Trophoblast cell (in vitro differentiated cells and primary cell): ENCODE data around the gene RPS27L.

ENCODE experiments used
- DNase-seq, 2 donors: peaks; one replicate each; pipeline ENCODE4 v3.0.0-alpha.2; 2016
- H2AFZ ChIP-seq: 2 replicates; pipeline ENCODE4 v1.6.1; 2013; ENCODE audit warnings: low read length, moderate library complexity, mild to moderate bottlenecking; ENCODE audit not compliant: insufficient read depth, poor library complexity
- H2AK5ac ChIP-seq: 2 replicates; pipeline ENCODE4 v1.6.1; 2013; ENCODE audit warnings: mild to moderate bottlenecking, low read length
- H2BK120ac ChIP-seq: 2 replicates; pipeline ENCODE4 v1.6.1; 2013; ENCODE audit warnings: low read length, mild to moderate bottlenecking, moderate library complexity; ENCODE audit not compliant: insufficient read depth, poor library complexity
- H2BK12ac ChIP-seq: 2 replicates; pipeline ENCODE4 v1.6.1; 2013; ENCODE audit warnings: mild to moderate bottlenecking, low read length, moderate library complexity
- H2BK5ac ChIP-seq: 2 replicates; pipeline ENCODE4 v1.6.1; 2013; ENCODE audit warnings: low read length, low read depth, moderate library complexity, mild to moderate bottlenecking; ENCODE audit not compliant: poor library complexity
- H3K14ac ChIP-seq: 2 replicates; pipeline ENCODE4 v1.6.1; 2013; ENCODE audit warnings: mild to moderate bottlenecking, low read length
- H3K18ac ChIP-seq: 2 replicates; pipeline ENCODE4 v1.6.1; 2013; ENCODE audit warnings: mild to moderate bottlenecking, low read length
- H3K23ac ChIP-seq: 2 replicates; pipeline ENCODE4 v1.6.1; 2013; ENCODE audit warnings: low read length
- H3K27ac ChIP-seq: 2 replicates; pipeline ENCODE4 v1.5.1; 2013; ENCODE audit warnings: low read depth, mild to moderate bottlenecking, inconsistent platforms, low read length, moderate library complexity
- H3K27me3 ChIP-seq: 2 replicates; pipeline ENCODE4 v1.6.1; 2013; ENCODE audit warnings: inconsistent platforms, mild to moderate bottlenecking, low read length, moderate library complexity; ENCODE audit not compliant: insufficient read depth
- H3K36me3 ChIP-seq, 2 experiments: 1 replicate in 1 of 2; 2 replicates in 1 of 2; pipeline ENCODE4 v1.6.1; 2013; ENCODE audit warnings: low read length in 2 of 2, mild to moderate bottlenecking in 2 of 2, moderate library complexity in 1 of 2; ENCODE audit not compliant: insufficient read depth in 2 of 2, control insufficient read depth in 1 of 2
- H3K4ac ChIP-seq: 2 replicates; pipeline ENCODE4 v1.6.1; 2013; ENCODE audit warnings: low read depth, mild to moderate bottlenecking, low read length, moderate library complexity
- H3K4me1 ChIP-seq, 2 experiments: 1 replicate in 1 of 2; 2 replicates in 1 of 2; pipeline ENCODE4 v1.6.1; 2013; ENCODE audit warnings: low read length in 2 of 2, mild to moderate bottlenecking in 2 of 2, moderate library complexity in 1 of 2; ENCODE audit not compliant: insufficient read depth in 2 of 2, control insufficient read depth in 1 of 2
- H3K4me2 ChIP-seq: 2 replicates; pipeline ENCODE4 v1.6.1; 2013; ENCODE audit warnings: inconsistent platforms, mild to moderate bottlenecking, low read length, moderate library complexity
- H3K4me3 ChIP-seq: 2 replicates; pipeline ENCODE4 v1.5.1; 2013; ENCODE audit warnings: mild to moderate bottlenecking, low read depth, low read length, inconsistent platforms
- H3K79me1 ChIP-seq: one replicate; pipeline ENCODE4 v1.6.1; 2013; ENCODE audit warnings: low read length
- H3K79me2 ChIP-seq: 2 replicates; pipeline ENCODE4 v1.6.1; 2013; ENCODE audit warnings: low read length, mild to moderate bottlenecking; ENCODE audit not compliant: control insufficient read depth, insufficient read depth, poor library complexity
- H3K9ac ChIP-seq: 2 replicates; pipeline ENCODE4 v1.6.1; 2013; ENCODE audit warnings: mild to moderate bottlenecking, low read length
- H3K9me3 ChIP-seq: 2 replicates; pipeline ENCODE4 v1.6.1; 2013; ENCODE audit warnings: low read depth, mild to moderate bottlenecking, control low read depth, inconsistent platforms, low read length; ENCODE audit not compliant: insufficient read depth
- H4K12ac ChIP-seq: 2 replicates; pipeline ENCODE4 v1.6.1; 2013; ENCODE audit warnings: low read depth, mild to moderate bottlenecking, low read length, moderate library complexity
- H4K8ac ChIP-seq: 2 replicates; pipeline ENCODE4 v1.6.1; 2013; ENCODE audit warnings: low read depth, mild to moderate bottlenecking, low read length, moderate library complexity
- H4K91ac ChIP-seq: one replicate; pipeline ENCODE4 v1.6.1; 2013; ENCODE audit warnings: low read depth, mild to moderate bottlenecking, low read length, moderate library complexity
- WGBS: extraction: QIAGEN DNeasy Blood & Tissue Kit; methylation state at CpG from one replicate; pipeline ENCODE4 v1.1.7; 2013; ENCODE audit warnings: missing lambda C conversion rate; ENCODE audit not compliant: insufficient read length, insufficient coverage; ENCODE audit errors: extremely low coverage; 5-methylcytosine and 5-hydroxymethylcytosine counted together

Gene RPS27L

DNA sequence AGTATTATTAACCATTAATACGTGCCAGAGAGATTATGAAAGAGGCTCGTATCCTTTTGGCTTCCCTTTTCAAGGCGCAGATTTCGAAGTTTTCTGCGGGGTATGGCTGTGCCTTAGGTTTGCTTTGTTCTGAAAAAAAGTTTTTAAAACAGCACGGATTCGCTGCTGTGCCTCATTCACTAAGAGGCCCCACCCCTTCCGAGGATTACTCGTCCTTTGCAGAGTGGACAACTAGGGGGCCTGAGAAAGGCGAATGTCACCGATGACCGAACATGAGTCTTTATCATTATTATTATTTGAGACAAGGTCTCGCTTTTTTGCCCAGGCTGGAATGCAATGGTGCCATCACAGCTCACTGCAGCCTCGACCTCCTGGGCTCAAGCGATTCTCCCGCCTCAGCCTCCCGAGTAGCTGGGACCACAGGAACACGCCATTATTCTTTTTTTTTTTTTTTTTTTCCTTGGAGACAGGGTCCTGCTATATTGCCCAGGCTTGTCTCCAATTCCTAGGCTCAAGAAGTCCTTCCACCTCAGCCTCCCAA lies 684 bp upstream of the RPS27L start:
- Histone ChIP-seq H3K36me3 (peaks cover 3 to 5% of the 10 kb centered on the region in 2 experiments), H2BK120ac (peak overlapping the region; percentile 54), H3K4me1 (peaks cover 4 to 5% of the 10 kb centered on the region in 2 experiments), H4K91ac (peak overlapping the region; percentile 81), H2BK5ac (peak overlapping the region; percentile 78), H3K27ac (peak overlapping the region; percentile 96), H3K4ac (no peak overlapping the region), H2AK5ac (no peak overlapping the region), H3K79me1 (peaks cover 14% of the 10 kb centered on the region), H3K18ac (no peak overlapping the region), H3K23ac (no peak overlapping the region), H3K9me3 (no peaks in the 10 kb centered on the region), H3K14ac (no peak overlapping the region), H3K9ac (peak overlapping the region; percentile 97), H3K79me2 (peaks cover 9% of the 10 kb centered on the region), H3K4me3 (peak overlapping the region; percentile 46), H3K27me3 (no peaks in the 10 kb centered on the region), H3K4me2 (peak overlapping the region; percentile 55), H4K8ac (peak overlapping the region; percentile 85), H2AFZ (peak overlapping the region; percentile 47), H2BK12ac (no peak overlapping the region), H4K12ac (no peak overlapping the region)
- WGBS, result no CpG with 5 or more reads among the region's 18 CpGs
- peak; percentile 76 to 82 for DNase-seq

DNA sequence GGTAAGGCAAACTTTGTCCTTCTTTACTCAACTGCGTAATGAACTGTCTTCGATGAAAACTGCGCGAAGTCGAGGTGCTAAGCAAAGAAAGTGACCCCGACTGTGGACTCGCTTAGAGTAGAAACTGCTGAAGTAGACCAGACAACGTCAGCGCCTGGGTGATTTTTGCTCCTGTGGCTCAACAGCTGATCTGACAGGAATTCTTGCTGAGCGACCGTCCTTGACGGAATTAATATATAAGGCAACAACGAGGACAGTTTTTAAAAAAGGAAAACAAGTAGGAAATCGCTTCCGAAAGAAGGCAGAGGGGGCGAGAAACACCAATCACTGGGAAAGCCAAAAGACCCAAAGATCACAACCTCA lies 541 bp downstream of the RPS27L start:
- Histone ChIP-seq H3K4me2 (peak overlapping the region; percentile 55), H2AK5ac (peak overlapping the region; percentile 47), H3K27me3 (no peaks in the 10 kb centered on the region), H2AFZ (peak overlapping the region; percentile 33), H4K12ac (peak overlapping the region; percentile 6), H3K14ac (peak overlapping the region; percentile 73), H3K23ac (no peak overlapping the region), H2BK12ac (peak overlapping the region; percentile 63), H2BK5ac (peak overlapping the region; percentile 71), H3K27ac (peak overlapping the region; percentile 96), H4K8ac (peak overlapping the region; percentile 69), H3K79me1 (peaks cover 14% of the 10 kb centered on the region), H3K9ac (peak overlapping the region; percentile 85), H3K4me1 (peaks cover 4 to 5% of the 10 kb centered on the region in 2 experiments), H3K9me3 (no peaks in the 10 kb centered on the region), H3K4ac (peak overlapping the region; percentile 46), H3K36me3 (peaks cover 7 to 11% of the 10 kb centered on the region in 2 experiments), H3K18ac (peak overlapping the region; percentile 67), H4K91ac (peak overlapping the region; percentile 78), H2BK120ac (peak overlapping the region; percentile 33), H3K79me2 (peaks cover 9% of the 10 kb centered on the region), H3K4me3 (peak overlapping the region; percentile 89)
- WGBS, result no CpG with 5 or more reads among the region's 16 CpGs
- DNase-seq, result peak; percentile 39 to 60

DNA sequence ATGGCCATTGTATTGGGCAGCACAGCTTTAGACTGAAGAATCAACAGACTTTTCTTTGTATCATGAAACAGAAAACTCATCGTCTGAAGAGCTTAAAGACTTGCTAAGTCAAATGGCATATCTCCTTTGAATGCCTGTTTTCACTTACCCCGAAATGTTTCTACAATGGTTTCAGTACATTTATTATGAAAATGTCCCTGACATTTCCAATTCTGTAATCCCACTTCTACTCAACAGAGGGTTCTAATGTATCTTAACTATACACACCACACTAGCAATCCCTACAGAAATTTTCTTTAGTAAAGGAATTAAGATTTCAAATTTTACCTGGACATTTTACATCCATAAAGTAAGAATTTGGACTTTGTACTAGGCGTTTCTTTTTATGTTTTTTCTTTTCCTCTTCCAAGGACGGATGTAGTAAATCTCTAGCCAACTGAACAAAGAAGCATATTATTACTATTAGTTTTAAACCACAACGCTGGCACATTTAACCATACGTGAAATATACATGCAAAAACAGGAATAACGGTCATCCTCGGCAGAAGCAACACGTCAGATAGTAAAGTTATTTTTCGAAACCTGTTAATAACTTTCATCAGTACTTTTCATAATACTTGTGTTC lies 1.1 kb downstream of the RPS27L start:
- no peak overlapping the region for H4K8ac ChIP-seq
- no peak overlapping the region for H2AK5ac ChIP-seq
- H3K14ac ChIP-seq, result no peak overlapping the region
- H3K79me1 ChIP-seq, result peaks cover 14% of the 10 kb centered on the region
- H3K4me1 ChIP-seq, result peaks cover 4 to 5% of the 10 kb centered on the region in 2 experiments
- no peaks in the 10 kb centered on the region for H3K27me3 ChIP-seq
- DNase-seq, result peak in 1 of 2 donors; percentile 8
- H3K36me3 ChIP-seq, result peaks cover 7 to 11% of the 10 kb centered on the region in 2 experiments
- H3K9ac ChIP-seq, result no peak overlapping the region
- H2AFZ ChIP-seq, result no peak overlapping the region
- H2BK5ac ChIP-seq, result no peak overlapping the region
- peak overlapping the region; percentile 55 for H3K4me2 ChIP-seq
- no peak overlapping the region for H3K18ac ChIP-seq
- peak overlapping the region; percentile 89 for H3K4me3 ChIP-seq
- no peak overlapping the region for H2BK120ac ChIP-seq
- H3K23ac ChIP-seq, result no peak overlapping the region
- no peaks in the 10 kb centered on the region for H3K9me3 ChIP-seq
- H4K91ac ChIP-seq, result no peak overlapping the region
- peaks cover 9% of the 10 kb centered on the region for H3K79me2 ChIP-seq
- no CpG with 5 or more reads among the region's 10 CpGs for WGBS
- no peak overlapping the region for H2BK12ac ChIP-seq
- peak overlapping the region; percentile 96 for H3K27ac ChIP-seq
- peak overlapping the region; percentile 6 for H4K12ac ChIP-seq
- H3K4ac ChIP-seq, result peak overlapping the region; percentile 46

DNA sequence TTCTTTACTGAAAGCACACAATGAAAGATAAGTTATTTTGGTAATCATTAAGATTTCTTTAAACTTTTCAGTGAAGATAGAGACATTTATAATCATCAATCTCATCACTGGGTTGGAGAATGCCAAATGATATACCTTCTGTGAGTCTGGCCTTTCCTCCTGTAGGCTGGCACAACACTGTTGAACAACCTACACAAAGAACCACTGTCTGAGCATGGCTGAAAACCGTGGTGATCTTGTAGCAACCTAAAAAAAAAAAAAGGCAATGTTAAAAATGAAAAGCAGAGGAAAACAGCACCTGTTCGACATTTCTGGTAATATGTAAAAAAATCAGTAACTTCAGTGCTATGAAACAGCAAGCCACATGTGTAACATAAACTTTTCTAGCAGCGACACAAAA lies 1.8 kb downstream of the RPS27L start:
- H3K79me1 ChIP-seq, result peaks cover 14% of the 10 kb centered on the region
- no peak overlapping the region for H4K8ac ChIP-seq
- peak overlapping the region; percentile 40 for H3K4ac ChIP-seq
- H3K4me2 ChIP-seq, result peak overlapping the region; percentile 39
- no peaks in the 10 kb centered on the region for H3K9me3 ChIP-seq
- no peak overlapping the region for H3K23ac ChIP-seq
- H4K12ac ChIP-seq, result no peak overlapping the region
- peaks cover 9% of the 10 kb centered on the region for H3K79me2 ChIP-seq
- H3K9ac ChIP-seq, result no peak overlapping the region
- peaks cover 7 to 11% of the 10 kb centered on the region in 2 experiments for H3K36me3 ChIP-seq
- H3K18ac ChIP-seq, result no peak overlapping the region
- H3K27me3 ChIP-seq, result no peaks in the 10 kb centered on the region
- H2BK5ac ChIP-seq, result no peak overlapping the region
- no peak overlapping the region for H3K4me3 ChIP-seq
- DNase-seq, result no peak
- peaks cover 4 to 5% of the 10 kb centered on the region in 2 experiments for H3K4me1 ChIP-seq
- WGBS, result no CpG with 5 or more reads among the region's 3 CpGs
- no peak overlapping the region for H3K14ac ChIP-seq
- H4K91ac ChIP-seq, result no peak overlapping the region
- H2BK12ac ChIP-seq, result no peak overlapping the region
- no peak overlapping the region for H2AFZ ChIP-seq
- no peak overlapping the region for H2AK5ac ChIP-seq
- no peak overlapping the region for H3K27ac ChIP-seq
- no peak overlapping the region for H2BK120ac ChIP-seq
